Skeletal muscle cell (primary cell): ENCODE data around the gene GDF2.

Experiments used
- DNase-seq: peaks from one replicate; pipeline ENCODE4 v3.0.0-alpha.2; 2010; ENCODE audit warnings: low read depth
- H3K4me3 ChIP-seq: 2 replicates; pipeline ENCODE4 v1.5.1; 2011; ENCODE audit warnings: low read depth, mild to moderate bottlenecking, control low read depth, low read length, moderate library complexity

Gene GDF2

GRCh38 chr10:47329855-47330254, 7.6 kb downstream of the GDF2 start:
- DNase-seq = no peak
- H3K4me3 ChIP-seq = no peak overlapping the region

GRCh38 chr10:47330366-47330765, 8.1 kb downstream of the GDF2 start:
- DNase-seq = no peak

GRCh38 chr10:47330804-47331203, 8.6 kb downstream of the GDF2 start:
- no peak for DNase-seq
- no peak overlapping the region for H3K4me3 ChIP-seq

More at GRCh38 chr10:47330366-47330765, 8.1 kb downstream of the GDF2 start:
- no peak overlapping the region for H3K4me3 ChIP-seq

- H3K4me3 ChIP-seq = no peak overlapping the region
- DNase-seq = no peak
Observed at GRCh38 chr10:47331491-47331890, 9.2 kb downstream of the GDF2 start.

GRCh38 chr10:47331954-47332353, 9.7 kb downstream of the GDF2 start:
- no peak overlapping the region for H3K4me3 ChIP-seq
- no peak for DNase-seq

- DNase-seq = no peak
- H3K4me3 ChIP-seq = no peak overlapping the region
Observed at GRCh38 chr10:47332371-47332770, 10.1 kb downstream of the GDF2 start.

GRCh38 chr10:47332946-47333345, 10.7 kb downstream of the GDF2 start:
- DNase-seq = no peak
- H3K4me3 ChIP-seq = no peak overlapping the region

- no peak for DNase-seq
- no peak overlapping the region for H3K4me3 ChIP-seq
Observed at GRCh38 chr10:47333532-47333931, 11.3 kb downstream of the GDF2 start.

- no peak for DNase-seq
- H3K4me3 ChIP-seq = no peak overlapping the region
Observed at GRCh38 chr10:47334466-47335295, 12.4 kb downstream of the GDF2 start.

- H3K4me3 ChIP-seq = no peak overlapping the region
- DNase-seq = no peak
Observed at GRCh38 chr10:47335906-47336305, 13.7 kb downstream of the GDF2 start.

- DNase-seq = no peak
- H3K4me3 ChIP-seq = no peak overlapping the region
Observed at GRCh38 chr10:47336387-47337134, 14.3 kb downstream of the GDF2 start.

- no peak for DNase-seq
- no peak overlapping the region for H3K4me3 ChIP-seq
Observed at GRCh38 chr10:47337310-47337709, 15.1 kb downstream of the GDF2 start.

- H3K4me3 ChIP-seq = no peak overlapping the region
- no peak for DNase-seq
Observed at GRCh38 chr10:47339186-47339735, 17.0 kb downstream of the GDF2 start.

- DNase-seq = no peak
- H3K4me3 ChIP-seq = no peak overlapping the region
Observed at GRCh38 chr10:47339759-47340607, 17.7 kb downstream of the GDF2 start.

- H3K4me3 ChIP-seq = no peak overlapping the region
- peak; percentile 4 for DNase-seq
Observed at GRCh38 chr10:47340608-47341170, 18.4 kb downstream of the GDF2 start.

- no peak for DNase-seq
Observed at GRCh38 chr10:47344996-47345870, 23.0 kb downstream of the GDF2 start.

GRCh38 chr10:47346581-47347302, 24.5 kb downstream of the GDF2 start:
- no peak overlapping the region for H3K4me3 ChIP-seq
- no peak for DNase-seq

More at GRCh38 chr10:47344996-47345870, 23.0 kb downstream of the GDF2 start:
- H3K4me3 ChIP-seq = no peak overlapping the region

- H3K4me3 ChIP-seq = no peak overlapping the region
- DNase-seq = no peak
Observed at GRCh38 chr10:47347303-47347675, 25.0 kb downstream of the GDF2 start.
